ENCODE measurements around the gene SCAI.

The SCAI gene

DNA sequence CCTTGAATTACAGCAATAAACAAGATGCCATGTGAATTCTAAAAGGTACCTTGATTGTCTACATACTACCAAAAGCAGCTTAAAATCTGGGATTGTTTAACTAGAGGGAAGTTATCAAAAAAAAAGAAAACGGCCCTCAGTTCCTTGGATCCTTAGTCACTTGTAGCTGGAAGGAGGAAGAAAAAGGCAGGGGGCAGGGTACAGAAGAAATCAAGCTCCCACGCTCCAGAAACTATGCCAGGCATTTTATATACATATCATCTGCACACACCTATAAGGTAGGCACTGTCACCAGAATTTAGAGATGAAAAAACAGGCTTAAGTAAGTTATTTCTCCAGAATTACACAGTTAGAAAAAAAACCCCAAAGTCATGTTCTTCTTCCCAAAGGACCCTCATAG, 63.4 kb downstream of the SCAI start:
- no peak overlapping the region for H3K27ac ChIP-seq (ENCODE audit: low read depth, low read length)
- no peaks in the 10 kb centered on the region for H3K4me1 ChIP-seq (ENCODE audit: control insufficient read depth, low read length)
- H3K9me2 ChIP-seq (replicated peaks; ENCODE audit: control insufficient read depth, low read length) = no peaks in the 10 kb centered on the region
- H3F3A ChIP-seq (ENCODE audit: control insufficient read depth, insufficient read depth) = no peaks in the 10 kb centered on the region
- no peak overlapping the region for H3K4me2 ChIP-seq (ENCODE audit: low read length)
- no peaks in the 10 kb centered on the region for H3K36me3 ChIP-seq (ENCODE audit: control insufficient read depth, low read length)
- no peak overlapping the region for H3K4me3 ChIP-seq (ENCODE audit: low read length)
- peaks cover 20% of the 10 kb centered on the region; the same call in 1 of the 2 replicates for H3K9me3 ChIP-seq (ENCODE audit: control insufficient read depth, insufficient read depth, low read length)
- H3K27me3 ChIP-seq (ENCODE audit: control insufficient read depth, low read length) = no peaks in the 10 kb centered on the region
- TF ChIP-seq EZH2phosphoT487 (IDR thresholded peaks at IDR 0.05; ENCODE audit: borderline replicate concordance, low read length) (no peak), CTCF (IDR thresholded peaks at IDR 0.05; ENCODE audit: low read depth, low read length, poor library complexity, severe bottlenecking) (no peak)
- no peaks in the 10 kb centered on the region for H3K79me2 ChIP-seq (ENCODE audit: control insufficient read depth, low read length)
- H4K20me1 ChIP-seq (ENCODE audit: control insufficient read depth, insufficient read depth, low read depth, low read length) = no peaks in the 10 kb centered on the region

- Histone ChIP-seq H3K9me3 (ENCODE audit: control insufficient read depth, insufficient read depth, low read length) (no peaks in the 10 kb centered on the region), H3K4me2 (ENCODE audit: low read length) (no peak overlapping the region), H3K79me2 (ENCODE audit: control insufficient read depth, low read length) (no peaks in the 10 kb centered on the region)
Observed at GRCh38 chr9:125075997-125076396, 67.3 kb downstream of the SCAI start.

DNA sequence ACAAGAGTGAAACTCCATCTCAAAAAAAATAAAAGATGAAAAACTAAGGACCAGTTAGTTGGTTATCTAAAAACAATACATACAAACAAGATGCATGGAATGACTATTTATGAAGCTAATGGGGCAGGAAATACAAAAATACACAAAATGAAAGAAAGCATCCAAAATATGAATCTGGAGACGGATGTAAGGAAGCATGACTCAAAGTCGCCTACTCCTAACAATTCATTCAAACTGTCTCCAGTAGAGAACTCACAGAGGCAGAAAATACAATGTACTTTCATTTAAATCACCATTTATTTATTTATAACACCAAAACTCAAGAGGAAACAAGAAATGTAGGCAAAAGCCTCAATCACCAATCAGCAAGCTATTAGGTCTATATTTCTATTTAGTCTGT, 68.4 kb downstream of the SCAI start:
- H3K4me2 ChIP-seq (ENCODE audit: low read length) = no peak overlapping the region
- H3K27me3 ChIP-seq (ENCODE audit: control insufficient read depth, low read length) = no peaks in the 10 kb centered on the region
- no peaks in the 10 kb centered on the region for H3K9me3 ChIP-seq (ENCODE audit: control insufficient read depth, insufficient read depth, low read length)
- H3K36me3 ChIP-seq (ENCODE audit: control insufficient read depth, low read length) = no peaks in the 10 kb centered on the region
- H3K27ac ChIP-seq (ENCODE audit: low read depth, low read length) = no peak overlapping the region
- no peaks in the 10 kb centered on the region for H3K79me2 ChIP-seq (ENCODE audit: control insufficient read depth, low read length)
- no peaks in the 10 kb centered on the region for H4K20me1 ChIP-seq (ENCODE audit: control insufficient read depth, insufficient read depth, low read depth, low read length)
- no peaks in the 10 kb centered on the region for H3K9me2 ChIP-seq (replicated peaks; ENCODE audit: control insufficient read depth, low read length)
- H3F3A ChIP-seq (ENCODE audit: control insufficient read depth, insufficient read depth) = no peaks in the 10 kb centered on the region
- no peak overlapping the region for H3K4me3 ChIP-seq (ENCODE audit: low read length)
- H3K4me1 ChIP-seq (ENCODE audit: control insufficient read depth, low read length) = no peaks in the 10 kb centered on the region
- TF ChIP-seq EZH2phosphoT487 (IDR thresholded peaks at IDR 0.05; ENCODE audit: borderline replicate concordance, low read length) (no peak), CTCF (IDR thresholded peaks at IDR 0.05; ENCODE audit: low read depth, low read length, poor library complexity, severe bottlenecking) (no peak)

More at GRCh38 chr9:125075997-125076396, 67.3 kb downstream of the SCAI start:
- H3K9me2 ChIP-seq (replicated peaks; ENCODE audit: control insufficient read depth, low read length) = no peaks in the 10 kb centered on the region
- H3K36me3 ChIP-seq (ENCODE audit: control insufficient read depth, low read length) = no peaks in the 10 kb centered on the region
- TF ChIP-seq CTCF (IDR thresholded peaks at IDR 0.05; ENCODE audit: low read depth, low read length, poor library complexity, severe bottlenecking) (no peak), EZH2phosphoT487 (IDR thresholded peaks at IDR 0.05; ENCODE audit: borderline replicate concordance, low read length) (no peak)
- no peaks in the 10 kb centered on the region for H3K4me1 ChIP-seq (ENCODE audit: control insufficient read depth, low read length)
- H3F3A ChIP-seq (ENCODE audit: control insufficient read depth, insufficient read depth) = no peaks in the 10 kb centered on the region
- H3K27ac ChIP-seq (ENCODE audit: low read depth, low read length) = no peak overlapping the region
- H3K27me3 ChIP-seq (ENCODE audit: control insufficient read depth, low read length) = no peaks in the 10 kb centered on the region
- no peak overlapping the region for H3K4me3 ChIP-seq (ENCODE audit: low read length)
- no peaks in the 10 kb centered on the region for H4K20me1 ChIP-seq (ENCODE audit: control insufficient read depth, insufficient read depth, low read depth, low read length)
